HUDEP-2 (cell line): ENCODE measurements around the gene CIAO1.

Experiments
- DNase-seq, 76 experiments: peaks; one replicate each; lab custom pipeline; 2025; ENCODE audit not compliant: unreplicated experiment in 76 of 76; lab: John Stamatoyannopoulos, UW

CIAO1 gene

GRCh38 chr2:96320728-96321622, 55.0 kb downstream of the CIAO1 start:
- no peak for DNase-seq
